Measurements from ENCODE around the gene TBC1D2B.

The TBC1D2B gene

GRCh38 chr15:78032671-78033070 is 44.8 kb downstream of the TBC1D2B start:
- Histone ChIP-seq H3F3A (ENCODE audit: insufficient read depth) (0 out of 2 replicates have a peak, but pooled peaks cover 3% of the 10 kb centered on the region), H2AFZ (ENCODE audit: low read depth, low read length, severe bottlenecking) (no peak overlapping the region), H3K79me2 (ENCODE audit: insufficient read depth, low read length) (no peaks in the 10 kb centered on the region), H3K4me3 (ENCODE audit: insufficient read depth, low read length, poor library complexity, severe bottlenecking) (no peak overlapping the region), H3K9ac (ENCODE audit: low read length) (no peak overlapping the region), H3K9me3 (ENCODE audit: insufficient read depth, low read length) (no peaks in the 10 kb centered on the region), H3K27me3 (ENCODE audit: low read length) (no peaks in the 10 kb centered on the region), H3K9me2 (replicated peaks; ENCODE audit: insufficient read depth, low read length) (no peaks in the 10 kb centered on the region), H3K36me3 (ENCODE audit: low read length) (no peaks in the 10 kb centered on the region), H4K20me1 (ENCODE audit: low read depth, low read length) (peaks cover 4% of the 10 kb centered on the region), H3K27ac (ENCODE audit: low read depth, low read length) (no peak overlapping the region), H3K4me2 (ENCODE audit: low read depth, low read length, poor library complexity, severe bottlenecking) (no peak overlapping the region)
- TF ChIP-seq EZH2phosphoT487 (conservative IDR thresholded peaks at IDR 0.05; ENCODE audit: low read length) (no peak), CTCF (IDR thresholded peaks at IDR 0.05; ENCODE audit: insufficient read depth, low read length, poor library complexity, severe bottlenecking) (no peak)

- Histone ChIP-seq H3F3A (ENCODE audit: insufficient read depth) (no peaks in the 10 kb centered on the region), H3K36me3 (ENCODE audit: low read length) (no peaks in the 10 kb centered on the region), H4K20me1 (ENCODE audit: low read depth, low read length) (no peaks in the 10 kb centered on the region), H3K4me3 (ENCODE audit: insufficient read depth, low read length, poor library complexity, severe bottlenecking) (no peak overlapping the region), H3K27me3 (ENCODE audit: low read length) (no peaks in the 10 kb centered on the region), H3K9ac (ENCODE audit: low read length) (no peak overlapping the region), H2AFZ (ENCODE audit: low read depth, low read length, severe bottlenecking) (no peak overlapping the region), H3K4me2 (ENCODE audit: low read depth, low read length, poor library complexity, severe bottlenecking) (no peak overlapping the region), H3K79me2 (ENCODE audit: insufficient read depth, low read length) (no peaks in the 10 kb centered on the region), H3K27ac (ENCODE audit: low read depth, low read length) (no peak overlapping the region), H3K9me2 (replicated peaks; ENCODE audit: insufficient read depth, low read length) (no peaks in the 10 kb centered on the region), H3K9me3 (ENCODE audit: insufficient read depth, low read length) (no peaks in the 10 kb centered on the region)
- no peak for TF ChIP-seq CTCF (IDR thresholded peaks at IDR 0.05; ENCODE audit: insufficient read depth, low read length, poor library complexity, severe bottlenecking)
- TF ChIP-seq EZH2phosphoT487 (conservative IDR thresholded peaks at IDR 0.05; ENCODE audit: low read length) = no peak
Observed at GRCh38 chr15:78024883-78025282, 52.6 kb downstream of the TBC1D2B start.

GRCh38 chr15:78024519-78024870 is 53.0 kb downstream of the TBC1D2B start:
- Histone ChIP-seq H3K79me2 (ENCODE audit: insufficient read depth, low read length) (no peaks in the 10 kb centered on the region), H3K36me3 (ENCODE audit: low read length) (no peaks in the 10 kb centered on the region), H3K9me3 (ENCODE audit: insufficient read depth, low read length) (no peaks in the 10 kb centered on the region), H2AFZ (ENCODE audit: low read depth, low read length, severe bottlenecking) (no peak overlapping the region), H3K9ac (ENCODE audit: low read length) (no peak overlapping the region), H3K4me3 (ENCODE audit: insufficient read depth, low read length, poor library complexity, severe bottlenecking) (no peak overlapping the region), H3F3A (ENCODE audit: insufficient read depth) (no peaks in the 10 kb centered on the region), H3K27me3 (ENCODE audit: low read length) (no peaks in the 10 kb centered on the region), H3K9me2 (replicated peaks; ENCODE audit: insufficient read depth, low read length) (no peaks in the 10 kb centered on the region), H4K20me1 (ENCODE audit: low read depth, low read length) (no peaks in the 10 kb centered on the region), H3K27ac (ENCODE audit: low read depth, low read length) (no peak overlapping the region), H3K4me2 (ENCODE audit: low read depth, low read length, poor library complexity, severe bottlenecking) (no peak overlapping the region)
- TF ChIP-seq EZH2phosphoT487 (conservative IDR thresholded peaks at IDR 0.05; ENCODE audit: low read length) = no peak
- no peak for TF ChIP-seq CTCF (IDR thresholded peaks at IDR 0.05; ENCODE audit: insufficient read depth, low read length, poor library complexity, severe bottlenecking)

All from SU-DHL-6 (cell line).